Pericardium fibroblast (primary cell): ENCODE data around the gene FSIP2. TPM values are rescaled to one million over a fixed set of nuclear protein-coding genes. Genes with fewer than 3 reads are reported as not detected.

Experiments used
- total RNA-seq: library from RNA; depleted of rRNA; stranded (reverse); fragments of >200 nt; gene quantifications from 2 replicates; pipeline ENCODE4 v1.2.3, GENCODE V29; 2015

FSIP2 gene
- under 0.01 TPM in 1 of 2 replicates, not detected in the other for total RNA-seq

DNA sequence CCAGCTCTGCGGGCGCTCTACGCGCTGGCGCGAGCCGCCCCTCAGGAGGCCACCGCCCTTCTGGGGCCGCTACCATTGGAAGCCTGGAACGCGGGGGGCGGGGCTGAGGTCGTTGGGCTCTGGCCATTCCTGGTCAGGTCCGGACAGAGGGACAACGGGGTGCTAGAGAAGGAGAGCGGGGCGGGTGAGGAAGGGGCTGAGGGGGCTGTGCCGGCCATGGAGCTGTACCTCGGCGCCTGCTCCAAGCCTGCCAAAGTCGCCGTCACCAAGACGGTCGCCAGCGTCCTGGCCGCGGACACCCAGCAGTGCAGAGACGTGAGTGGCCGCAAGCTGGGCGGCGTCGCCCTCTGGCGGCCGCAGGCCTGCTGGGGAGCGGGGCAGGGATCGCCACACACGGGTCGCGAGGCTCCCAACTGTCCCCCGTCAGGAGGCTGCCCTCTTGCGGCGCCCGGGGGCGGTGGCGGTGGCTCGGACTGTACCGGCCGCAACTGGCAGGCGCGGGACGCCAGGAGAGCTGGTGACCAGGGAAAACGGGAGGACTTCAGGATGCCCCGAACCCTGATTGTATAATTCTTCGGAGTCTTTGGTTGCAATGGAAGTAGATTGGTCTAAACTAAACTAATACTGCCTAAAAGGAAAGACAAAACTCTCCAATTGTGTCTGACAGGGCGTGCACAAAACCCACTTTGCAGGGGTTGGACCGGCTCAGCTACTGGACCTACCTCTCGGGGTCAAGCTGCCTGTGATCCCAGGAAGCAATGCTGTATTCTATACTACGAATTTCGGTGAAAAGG lies at the start of gene FSIP2:
FSIP2 (plus strand) TSS at position 126 of the 794 bp plus-strand sequence; CDS start at position 217, 91 bp downstream.

